ENCODE measurements around the gene ZFAND6.

The ZFAND6 gene

DNA sequence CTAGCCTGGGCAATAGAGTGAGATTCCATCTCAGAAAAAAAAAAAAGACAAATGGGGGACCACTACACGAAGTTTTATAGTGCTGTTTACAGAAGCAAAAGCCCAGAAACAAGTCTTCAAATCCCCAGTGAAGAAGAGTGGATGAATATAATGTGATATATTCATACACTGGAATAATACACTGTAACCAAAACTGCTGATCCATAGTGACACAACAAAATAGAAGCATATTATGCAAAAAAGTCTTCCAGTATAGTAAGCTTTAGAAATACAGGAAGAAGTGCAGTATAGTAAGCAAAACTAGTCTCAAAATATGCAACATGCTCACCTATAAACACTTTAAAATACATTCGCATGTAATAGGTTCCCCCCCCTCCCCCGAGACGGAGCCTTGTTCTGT, 81.4 kb downstream of the ZFAND6 start:
- Histone ChIP-seq H4K91ac (ENCODE audit: low read depth, low read length) (no peak overlapping the region), H2BK120ac (ENCODE audit: insufficient read depth, low read length, poor library complexity) (no peak overlapping the region), H3K14ac (ENCODE audit: low read length) (no peak overlapping the region), H4K12ac (ENCODE audit: low read depth, low read length) (no peak overlapping the region), H2AK5ac (ENCODE audit: low read length) (no peak overlapping the region), H3K4me3 (ENCODE audit: low read depth, low read length) (no peak overlapping the region), H2BK5ac (ENCODE audit: low read depth, low read length, poor library complexity) (no peak overlapping the region), H3K23ac (ENCODE audit: low read length) (no peak overlapping the region), H3K4ac (ENCODE audit: low read depth, low read length) (no peak overlapping the region), H2BK12ac (ENCODE audit: low read length) (no peak overlapping the region), H3K27me3 (ENCODE audit: insufficient read depth, low read length) (no peaks in the 10 kb centered on the region), H3K9ac (ENCODE audit: low read length) (no peak overlapping the region), H3K79me2 (ENCODE audit: control insufficient read depth, insufficient read depth, low read length, poor library complexity) (no peaks in the 10 kb centered on the region), H3K4me1 (ENCODE audit: control insufficient read depth in 1 of 2, insufficient read depth in 2 of 2, low read length in 2 of 2) (peaks cover 2% of the 10 kb centered on the region in 2 experiments), H3K27ac (ENCODE audit: low read depth, low read length) (no peak overlapping the region), H2AFZ (ENCODE audit: insufficient read depth, low read length, poor library complexity) (no peak overlapping the region), H3K9me3 (ENCODE audit: insufficient read depth, low read depth, low read length) (no peaks in the 10 kb centered on the region), H3K79me1 (ENCODE audit: low read length) (no peaks in the 10 kb centered on the region), H3K4me2 (ENCODE audit: low read length) (no peak overlapping the region), H3K18ac (ENCODE audit: low read length) (no peak overlapping the region), H4K8ac (ENCODE audit: low read depth, low read length) (no peak overlapping the region), H3K36me3 (ENCODE audit: control insufficient read depth in 1 of 2, insufficient read depth in 2 of 2, low read length in 2 of 2) (peaks cover 2% of the 10 kb centered on the region in 2 experiments)
- DNase-seq: peak in 1 of 2 donors; percentile 26
- WGBS (ENCODE audit: extremely low coverage, insufficient coverage, insufficient read length): no CpG with 5 or more reads among the region's 4 CpGs

GRCh38 chr15:80141916-80142598, 82.6 kb downstream of the ZFAND6 start:
- no CpG with 5 or more reads among the region's 5 CpGs for WGBS (ENCODE audit: extremely low coverage, insufficient coverage, insufficient read length)
- no peak overlapping the region for H2AK5ac ChIP-seq (ENCODE audit: low read length)
- no peak overlapping the region for H3K18ac ChIP-seq (ENCODE audit: low read length)
- no peak overlapping the region for H3K23ac ChIP-seq (ENCODE audit: low read length)
- no peak overlapping the region for H4K12ac ChIP-seq (ENCODE audit: low read depth, low read length)
- no peak overlapping the region for H4K8ac ChIP-seq (ENCODE audit: low read depth, low read length)
- peaks cover 2% of the 10 kb centered on the region in 2 experiments for H3K4me1 ChIP-seq (ENCODE audit: control insufficient read depth in 1 of 2, insufficient read depth in 2 of 2, low read length in 2 of 2)
- no peak overlapping the region for H2AFZ ChIP-seq (ENCODE audit: insufficient read depth, low read length, poor library complexity)
- H3K79me2 ChIP-seq (ENCODE audit: control insufficient read depth, insufficient read depth, low read length, poor library complexity): no peaks in the 10 kb centered on the region
- no peak overlapping the region for H3K4me2 ChIP-seq (ENCODE audit: low read length)
- H3K9ac ChIP-seq (ENCODE audit: low read length): no peak overlapping the region
- no peak overlapping the region for H2BK120ac ChIP-seq (ENCODE audit: insufficient read depth, low read length, poor library complexity)
- H3K14ac ChIP-seq (ENCODE audit: low read length): no peak overlapping the region
- H3K9me3 ChIP-seq (ENCODE audit: insufficient read depth, low read depth, low read length): no peaks in the 10 kb centered on the region
- peaks cover 0 to 2% of the 10 kb centered on the region in 2 experiments for H3K36me3 ChIP-seq (ENCODE audit: control insufficient read depth in 1 of 2, insufficient read depth in 2 of 2, low read length in 2 of 2)
- H3K79me1 ChIP-seq (ENCODE audit: low read length): no peaks in the 10 kb centered on the region
- H3K4me3 ChIP-seq (ENCODE audit: low read depth, low read length): no peak overlapping the region
- no peak overlapping the region for H3K4ac ChIP-seq (ENCODE audit: low read depth, low read length)
- H2BK5ac ChIP-seq (ENCODE audit: low read depth, low read length, poor library complexity): no peak overlapping the region
- no peak overlapping the region for H2BK12ac ChIP-seq (ENCODE audit: low read length)
- DNase-seq: peak in 1 of 2 donors; percentile 4
- no peaks in the 10 kb centered on the region for H3K27me3 ChIP-seq (ENCODE audit: insufficient read depth, low read length)
- no peak overlapping the region for H4K91ac ChIP-seq (ENCODE audit: low read depth, low read length)
- no peak overlapping the region for H3K27ac ChIP-seq (ENCODE audit: low read depth, low read length)

DNA sequence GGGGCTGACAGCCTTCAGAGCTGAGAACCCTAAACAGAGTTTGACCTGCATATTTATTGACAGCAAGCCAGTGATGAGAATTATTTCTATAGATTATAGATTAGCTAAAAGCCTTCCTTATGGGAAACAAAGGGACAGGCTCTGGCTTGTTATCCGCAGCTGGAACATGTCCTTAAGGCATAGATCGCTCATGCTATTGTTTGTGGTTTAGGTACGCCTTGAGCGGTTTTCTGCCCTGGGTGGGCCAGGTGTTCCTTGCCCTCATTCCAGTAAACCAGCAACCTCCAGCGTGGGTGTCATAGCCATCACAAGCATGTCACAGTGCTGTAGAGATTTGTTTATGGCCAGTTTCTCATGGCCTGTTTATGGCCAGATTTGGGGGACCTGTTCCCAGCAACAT, 83.2 kb downstream of the ZFAND6 start:
- Histone ChIP-seq H2AFZ (ENCODE audit: insufficient read depth, low read length, poor library complexity) (no peak overlapping the region), H4K8ac (ENCODE audit: low read depth, low read length) (no peak overlapping the region), H2BK12ac (ENCODE audit: low read length) (no peak overlapping the region), H3K14ac (ENCODE audit: low read length) (no peak overlapping the region), H3K18ac (ENCODE audit: low read length) (no peak overlapping the region), H3K36me3 (ENCODE audit: control insufficient read depth in 1 of 2, insufficient read depth in 2 of 2, low read length in 2 of 2) (peaks cover 0 to 2% of the 10 kb centered on the region in 2 experiments), H4K91ac (ENCODE audit: low read depth, low read length) (no peak overlapping the region), H3K79me2 (ENCODE audit: control insufficient read depth, insufficient read depth, low read length, poor library complexity) (no peaks in the 10 kb centered on the region), H3K27me3 (ENCODE audit: insufficient read depth, low read length) (no peaks in the 10 kb centered on the region), H4K12ac (ENCODE audit: low read depth, low read length) (no peak overlapping the region), H3K9me3 (ENCODE audit: insufficient read depth, low read depth, low read length) (no peaks in the 10 kb centered on the region), H2BK5ac (ENCODE audit: low read depth, low read length, poor library complexity) (no peak overlapping the region), H3K23ac (ENCODE audit: low read length) (no peak overlapping the region), H2AK5ac (ENCODE audit: low read length) (no peak overlapping the region), H3K27ac (ENCODE audit: low read depth, low read length) (no peak overlapping the region), H3K4me2 (ENCODE audit: low read length) (no peak overlapping the region), H3K4me3 (ENCODE audit: low read depth, low read length) (no peak overlapping the region), H3K9ac (ENCODE audit: low read length) (no peak overlapping the region), H3K79me1 (ENCODE audit: low read length) (no peaks in the 10 kb centered on the region), H2BK120ac (ENCODE audit: insufficient read depth, low read length, poor library complexity) (no peak overlapping the region), H3K4me1 (ENCODE audit: control insufficient read depth in 1 of 2, insufficient read depth in 2 of 2, low read length in 2 of 2) (peaks cover 2% of the 10 kb centered on the region in 2 experiments), H3K4ac (ENCODE audit: low read depth, low read length) (no peak overlapping the region)
- WGBS (ENCODE audit: extremely low coverage, insufficient coverage, insufficient read length): no CpG with 5 or more reads among the region's 5 CpGs
- DNase-seq: peak; percentile 30 to 44

DNA sequence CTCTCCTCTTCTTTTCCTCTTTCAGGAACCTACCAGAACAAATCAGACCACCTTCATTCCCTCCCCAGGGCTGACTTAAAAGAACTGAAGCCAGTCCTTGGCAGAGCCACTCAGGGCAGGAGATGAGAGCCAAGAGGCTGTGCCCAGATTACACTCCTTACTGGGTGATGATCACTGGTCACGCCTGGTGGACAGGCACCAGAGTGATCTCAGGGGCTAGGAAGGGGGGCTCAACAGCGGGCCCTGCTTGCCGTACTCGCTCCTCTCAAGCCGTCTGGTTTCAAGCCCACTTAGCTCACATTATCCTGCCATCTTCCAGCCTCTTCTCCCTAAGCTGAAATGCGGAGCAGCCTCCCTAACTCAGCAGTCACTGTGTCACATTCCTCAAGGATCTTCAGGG, 91.7 kb downstream of the ZFAND6 start:
- no CpG with 5 or more reads among the region's 6 CpGs for WGBS (ENCODE audit: extremely low coverage, insufficient coverage, insufficient read length)
- Histone ChIP-seq H3K4me2 (ENCODE audit: low read length) (no peak overlapping the region), H3K36me3 (ENCODE audit: control insufficient read depth in 1 of 2, insufficient read depth in 2 of 2, low read length in 2 of 2) (no peaks in the 10 kb centered on the region), H2AFZ (ENCODE audit: insufficient read depth, low read length, poor library complexity) (no peak overlapping the region), H4K8ac (ENCODE audit: low read depth, low read length) (no peak overlapping the region), H2BK120ac (ENCODE audit: insufficient read depth, low read length, poor library complexity) (no peak overlapping the region), H4K91ac (ENCODE audit: low read depth, low read length) (no peak overlapping the region), H3K27ac (ENCODE audit: low read depth, low read length) (no peak overlapping the region), H3K4me1 (ENCODE audit: control insufficient read depth in 1 of 2, insufficient read depth in 2 of 2, low read length in 2 of 2) (peaks cover 2 to 14% of the 10 kb centered on the region in 2 experiments), H2AK5ac (ENCODE audit: low read length) (peak overlapping the region; percentile 15), H2BK5ac (ENCODE audit: low read depth, low read length, poor library complexity) (no peak overlapping the region), H3K23ac (ENCODE audit: low read length) (no peak overlapping the region), H4K12ac (ENCODE audit: low read depth, low read length) (no peak overlapping the region), H3K4me3 (ENCODE audit: low read depth, low read length) (no peak overlapping the region), H3K79me2 (ENCODE audit: control insufficient read depth, insufficient read depth, low read length, poor library complexity) (no peaks in the 10 kb centered on the region), H3K14ac (ENCODE audit: low read length) (no peak overlapping the region), H3K18ac (ENCODE audit: low read length) (no peak overlapping the region), H3K79me1 (ENCODE audit: low read length) (peaks cover 3% of the 10 kb centered on the region), H3K9me3 (ENCODE audit: insufficient read depth, low read depth, low read length) (no peaks in the 10 kb centered on the region), H3K27me3 (ENCODE audit: insufficient read depth, low read length) (no peaks in the 10 kb centered on the region), H3K4ac (ENCODE audit: low read depth, low read length) (no peak overlapping the region), H2BK12ac (ENCODE audit: low read length) (no peak overlapping the region), H3K9ac (ENCODE audit: low read length) (no peak overlapping the region)
- DNase-seq: no peak
